ENCODE results near the gene LRCH4.
A peak's percentile ranks its signal among the peaks of the same experiment; 100 is the strongest.

GRCh38 chr7:100559127-100559526 lies 26.8 kb downstream of the LRCH4 start:
- TF ChIP-seq CTCF (IDR thresholded peaks at IDR 0.05; ENCODE audit: extremely low read depth in 1 of 2, insufficient read depth in 1 of 2, low read depth in 1 of 2, low read length in 2 of 2) (no peak), POLR2A (IDR thresholded peaks at IDR 0.05; ENCODE audit: low read depth, low read length) (no peak), EZH2 (IDR thresholded peaks at IDR 0.05; ENCODE audit: borderline replicate concordance, low read depth, low read length, severe bottlenecking) (no peak), GATA2 (IDR thresholded peaks at IDR 0.05; ENCODE audit: insufficient read depth, insufficient read length, low read depth, low read length) (peak; percentile 65), MYC (IDR thresholded peaks at IDR 0.05; ENCODE audit: low read depth, low read length) (no peak)
- TF ChIP-seq, protein P1, sequence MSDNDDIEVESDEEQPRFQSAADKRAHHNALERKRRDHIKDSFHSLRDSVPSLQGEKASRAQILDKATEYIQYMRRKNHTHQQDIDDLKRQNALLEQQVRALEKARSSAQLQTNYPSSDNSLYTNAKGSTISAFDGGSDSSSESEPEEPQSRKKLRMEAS (IDR thresholded peaks at IDR 0.05; ENCODE audit: insufficient read depth, insufficient read length) = no peak
